Hematopoietic multipotent progenitor cell (in vitro differentiated cells): ENCODE measurements around the gene CKAP2. TPM values are rescaled to one million over a fixed set of nuclear protein-coding genes. Genes with fewer than 3 reads are reported as not detected.

Experiments
- total RNA-seq: library from RNA; depleted of rRNA; stranded (reverse); fragments of >200 nt; gene quantifications from one replicate; pipeline ENCODE4 v1.2.3, GENCODE V29; 2012

Gene CKAP2
- total RNA-seq, 1 donor, result 11.8 TPM

Other genes with a start within 250 kb of the CKAP2 start
- gene THSD1, start 49.3 kb upstream of the CKAP2 start, total RNA-seq, result 1.1 TPM
- gene VPS36, start 4.8 kb upstream of the CKAP2 start, total RNA-seq, result 25.9 TPM
- gene HNRNPA1L2, start 187.0 kb downstream of the CKAP2 start, total RNA-seq, result 2.4 TPM
- 12.9 TPM for gene SUGT1, start 197.4 kb downstream of the CKAP2 start, total RNA-seq